HEK293 (cell line): ENCODE results near the gene ELL.

Experiments used
- YY1 ChIP-seq: fragments of 450-650 bp; formaldehyde crosslinking; IDR thresholded peaks from 2 replicates; pipeline ENCODE4 v1.5.1; 2018; ENCODE audit warnings: missing biosample characterization, missing genetic modification characterization
- TF ChIP-seq, protein P1 (sequence below): fragments of 450-650 bp; formaldehyde crosslinking; IDR thresholded peaks from 2 replicates; pipeline ENCODE4 v1.5.1; 2016; ENCODE audit warnings: missing biosample characterization, missing genetic modification characterization
- TF ChIP-seq, protein P2 (sequence below): fragments of 450-650 bp; formaldehyde crosslinking; IDR thresholded peaks from 2 replicates; pipeline ENCODE4 v1.5.1; 2016; ENCODE audit warnings: missing biosample characterization, missing genetic modification characterization

DNA sequence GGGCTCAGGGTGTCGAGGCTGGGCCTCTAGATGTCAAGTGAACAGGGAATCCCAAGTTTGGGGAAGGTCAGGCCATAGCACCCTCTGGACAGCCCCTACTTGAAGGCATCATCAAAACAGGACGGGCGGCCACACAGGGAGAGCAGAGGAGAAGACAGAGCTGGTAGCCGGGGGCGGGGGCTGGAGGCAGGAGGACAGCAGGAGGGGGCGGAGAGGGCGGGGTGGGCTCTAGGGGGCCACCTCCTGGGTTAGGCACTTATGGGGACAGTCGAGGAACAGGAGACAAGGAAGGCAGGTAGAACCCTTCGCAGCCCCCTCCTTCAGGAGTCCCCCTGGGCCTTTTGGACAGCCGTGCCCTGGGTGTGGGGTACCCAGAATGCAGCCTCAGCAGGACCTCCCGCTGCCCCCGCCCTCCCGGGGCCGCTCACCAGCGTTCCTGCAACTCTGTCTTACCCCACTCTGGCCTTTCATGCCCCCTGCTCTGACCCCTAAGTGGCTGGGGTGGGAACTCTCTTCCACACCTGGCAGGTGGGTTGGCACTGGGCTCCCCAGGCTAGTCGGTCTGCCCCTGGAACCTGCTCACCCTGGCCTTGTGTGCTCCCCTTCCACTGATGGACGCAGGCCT is 96.9 kb downstream of the ELL start:
- TF ChIP-seq, protein P1, sequence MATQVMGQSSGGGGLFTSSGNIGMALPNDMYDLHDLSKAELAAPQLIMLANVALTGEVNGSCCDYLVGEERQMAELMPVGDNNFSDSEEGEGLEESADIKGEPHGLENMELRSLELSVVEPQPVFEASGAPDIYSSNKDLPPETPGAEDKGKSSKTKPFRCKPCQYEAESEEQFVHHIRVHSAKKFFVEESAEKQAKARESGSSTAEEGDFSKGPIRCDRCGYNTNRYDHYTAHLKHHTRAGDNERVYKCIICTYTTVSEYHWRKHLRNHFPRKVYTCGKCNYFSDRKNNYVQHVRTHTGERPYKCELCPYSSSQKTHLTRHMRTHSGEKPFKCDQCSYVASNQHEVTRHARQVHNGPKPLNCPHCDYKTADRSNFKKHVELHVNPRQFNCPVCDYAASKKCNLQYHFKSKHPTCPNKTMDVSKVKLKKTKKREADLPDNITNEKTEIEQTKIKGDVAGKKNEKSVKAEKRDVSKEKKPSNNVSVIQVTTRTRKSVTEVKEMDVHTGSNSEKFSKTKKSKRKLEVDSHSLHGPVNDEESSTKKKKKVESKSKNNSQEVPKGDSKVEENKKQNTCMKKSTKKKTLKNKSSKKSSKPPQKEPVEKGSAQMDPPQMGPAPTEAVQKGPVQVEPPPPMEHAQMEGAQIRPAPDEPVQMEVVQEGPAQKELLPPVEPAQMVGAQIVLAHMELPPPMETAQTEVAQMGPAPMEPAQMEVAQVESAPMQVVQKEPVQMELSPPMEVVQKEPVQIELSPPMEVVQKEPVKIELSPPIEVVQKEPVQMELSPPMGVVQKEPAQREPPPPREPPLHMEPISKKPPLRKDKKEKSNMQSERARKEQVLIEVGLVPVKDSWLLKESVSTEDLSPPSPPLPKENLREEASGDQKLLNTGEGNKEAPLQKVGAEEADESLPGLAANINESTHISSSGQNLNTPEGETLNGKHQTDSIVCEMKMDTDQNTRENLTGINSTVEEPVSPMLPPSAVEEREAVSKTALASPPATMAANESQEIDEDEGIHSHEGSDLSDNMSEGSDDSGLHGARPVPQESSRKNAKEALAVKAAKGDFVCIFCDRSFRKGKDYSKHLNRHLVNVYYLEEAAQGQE = no peak
- TF ChIP-seq, protein P2, sequence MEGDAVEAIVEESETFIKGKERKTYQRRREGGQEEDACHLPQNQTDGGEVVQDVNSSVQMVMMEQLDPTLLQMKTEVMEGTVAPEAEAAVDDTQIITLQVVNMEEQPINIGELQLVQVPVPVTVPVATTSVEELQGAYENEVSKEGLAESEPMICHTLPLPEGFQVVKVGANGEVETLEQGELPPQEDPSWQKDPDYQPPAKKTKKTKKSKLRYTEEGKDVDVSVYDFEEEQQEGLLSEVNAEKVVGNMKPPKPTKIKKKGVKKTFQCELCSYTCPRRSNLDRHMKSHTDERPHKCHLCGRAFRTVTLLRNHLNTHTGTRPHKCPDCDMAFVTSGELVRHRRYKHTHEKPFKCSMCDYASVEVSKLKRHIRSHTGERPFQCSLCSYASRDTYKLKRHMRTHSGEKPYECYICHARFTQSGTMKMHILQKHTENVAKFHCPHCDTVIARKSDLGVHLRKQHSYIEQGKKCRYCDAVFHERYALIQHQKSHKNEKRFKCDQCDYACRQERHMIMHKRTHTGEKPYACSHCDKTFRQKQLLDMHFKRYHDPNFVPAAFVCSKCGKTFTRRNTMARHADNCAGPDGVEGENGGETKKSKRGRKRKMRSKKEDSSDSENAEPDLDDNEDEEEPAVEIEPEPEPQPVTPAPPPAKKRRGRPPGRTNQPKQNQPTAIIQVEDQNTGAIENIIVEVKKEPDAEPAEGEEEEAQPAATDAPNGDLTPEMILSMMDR (tag by site-specific recombination) = no peak
- no peak for TF ChIP-seq YY1 (tag by site-specific recombination)
